NCI-H1436 treated with DMSO at 0.1 percent for 48 hours (cell line): ENCODE measurements around the gene ZSWIM4.

Source experiments
- DNase-seq: peaks from one replicate; lab custom pipeline; 2025; lab: John Stamatoyannopoulos, UW

Gene ZSWIM4

GRCh38 chr19:13875824-13876223 lies 80.6 kb downstream of the ZSWIM4 start:
- DNase-seq = no peak

DNA sequence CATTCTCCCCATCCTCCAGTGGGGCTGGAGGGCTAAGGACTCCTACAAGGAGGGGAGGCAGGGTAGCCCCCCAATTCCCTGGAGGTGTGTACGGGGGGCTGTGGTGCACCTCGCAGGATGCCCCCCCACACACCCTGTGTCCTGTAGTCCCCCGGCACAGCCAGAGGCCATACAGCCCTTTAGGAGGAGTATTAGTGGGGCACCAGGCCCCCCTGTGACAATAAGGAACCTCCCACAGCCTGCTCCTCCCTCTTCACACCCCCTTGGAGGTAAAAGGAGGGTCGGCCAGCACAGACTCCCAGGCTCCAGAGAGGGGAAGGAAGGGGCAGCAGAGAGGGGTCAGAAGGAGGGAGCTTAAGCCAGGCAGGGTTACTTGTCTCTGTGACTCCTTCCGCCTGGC lies 81.6 kb downstream of the ZSWIM4 start, which contains the start of gene NANOS3:
NANOS3 (plus strand) TSS at position 301 of the 400 bp plus-strand sequence. CDS start 115 bp downstream, outside the sequence.
- no peak for DNase-seq

- no peak for DNase-seq
Observed at GRCh38 chr19:13877303-13877702, 82.1 kb downstream of the ZSWIM4 start.

DNA sequence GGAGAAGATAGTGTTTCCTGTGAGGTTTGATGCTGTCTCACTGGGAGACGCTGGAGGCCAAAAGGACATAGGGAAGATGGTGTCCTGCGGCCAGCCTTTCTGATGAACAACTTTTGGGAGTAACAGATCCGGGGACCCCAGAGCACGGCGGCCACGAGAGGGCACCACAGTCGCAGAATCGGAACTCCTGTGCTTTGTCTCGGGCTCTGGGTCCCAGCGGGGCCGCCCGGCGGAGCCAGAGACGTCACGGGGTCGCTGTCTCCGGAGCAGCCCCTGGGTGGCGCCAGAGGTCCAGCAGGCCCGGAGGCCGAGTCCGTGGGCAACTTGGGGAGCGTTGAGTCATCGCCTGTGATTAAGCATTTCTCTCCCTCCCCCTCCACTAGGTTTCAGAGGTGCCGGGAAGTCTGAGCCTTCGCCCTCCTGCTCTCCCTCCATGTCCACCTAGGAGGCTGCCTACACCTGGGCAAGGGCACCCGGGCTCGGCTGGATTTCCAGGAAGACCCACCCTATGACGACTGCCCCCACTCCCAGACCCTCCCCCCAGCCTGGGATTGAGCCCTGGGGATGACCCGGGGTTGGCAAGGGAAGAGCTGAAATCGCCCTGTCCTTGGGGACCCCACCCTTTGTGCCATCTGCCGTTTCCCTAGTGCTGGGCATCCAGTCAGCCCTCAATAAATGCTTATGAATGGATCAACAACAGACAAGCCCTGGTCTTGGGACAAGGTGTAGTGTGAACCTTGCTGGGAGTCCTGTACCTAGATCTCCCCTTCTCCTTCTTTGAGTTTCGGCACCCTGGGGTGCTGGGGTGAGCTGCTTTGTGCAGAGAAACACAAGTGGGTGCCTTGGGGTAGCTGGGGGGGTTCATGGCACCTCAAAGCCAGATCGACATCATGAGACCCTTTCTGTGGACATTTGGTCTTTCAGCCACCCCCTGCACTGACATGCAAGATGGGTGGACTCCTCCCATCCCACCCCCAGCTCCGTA lies 85.1 kb downstream of the ZSWIM4 start:
- peak; percentile 73 for DNase-seq

- DNase-seq = no peak
Observed at GRCh38 chr19:13881251-13881691, 86.0 kb downstream of the ZSWIM4 start.
